Right ventricle myocardium superior (tissue), 1 donor: ENCODE results near the gene KLHL11. TPM values are rescaled to one million over a fixed set of nuclear protein-coding genes. Genes with fewer than 3 reads are reported as not detected.
A peak's percentile ranks its signal among the peaks of the same experiment; 100 is the strongest.
"Not testable (repeated sequence)": the region's sequence is repeated elsewhere in the genome, so short reads cannot be mapped to it uniquely, and the experiment has no call there.

Experiments used
- ATAC-seq: fragments of 200-7000 bp; cut with Tn5 transposase; one replicate; pipeline ENCODE4 v1.9.1; 2020; ENCODE audit warnings: mild to moderate bottlenecking; ENCODE audit not compliant: poor library complexity
- DNase-seq: peaks from one replicate; pipeline ENCODE4 v3.0.0-alpha.2; 2020
- intact Hi-C: fragments of 100-400 bp; cut with DNase I; formaldehyde crosslinking; loops from one replicate; pipeline ENCODE4 v1.11.2; 2022
- total RNA-seq: library from RNA; stranded (reverse); fragmentation: NEBNext Ultra II Directional; extraction: Animal tissue kit (Norgen Biotek cat#: 25700); gene quantifications from one replicate; pipeline ENCODE4 v1.2.1, GENCODE V29; 2021
- donor health status: DM: no; HTN: yes; CAD: no; lungs with severe emphysema.

Gene KLHL11
- total RNA-seq, 1 donor from 2014 or later, result 3.0 TPM

DNA sequence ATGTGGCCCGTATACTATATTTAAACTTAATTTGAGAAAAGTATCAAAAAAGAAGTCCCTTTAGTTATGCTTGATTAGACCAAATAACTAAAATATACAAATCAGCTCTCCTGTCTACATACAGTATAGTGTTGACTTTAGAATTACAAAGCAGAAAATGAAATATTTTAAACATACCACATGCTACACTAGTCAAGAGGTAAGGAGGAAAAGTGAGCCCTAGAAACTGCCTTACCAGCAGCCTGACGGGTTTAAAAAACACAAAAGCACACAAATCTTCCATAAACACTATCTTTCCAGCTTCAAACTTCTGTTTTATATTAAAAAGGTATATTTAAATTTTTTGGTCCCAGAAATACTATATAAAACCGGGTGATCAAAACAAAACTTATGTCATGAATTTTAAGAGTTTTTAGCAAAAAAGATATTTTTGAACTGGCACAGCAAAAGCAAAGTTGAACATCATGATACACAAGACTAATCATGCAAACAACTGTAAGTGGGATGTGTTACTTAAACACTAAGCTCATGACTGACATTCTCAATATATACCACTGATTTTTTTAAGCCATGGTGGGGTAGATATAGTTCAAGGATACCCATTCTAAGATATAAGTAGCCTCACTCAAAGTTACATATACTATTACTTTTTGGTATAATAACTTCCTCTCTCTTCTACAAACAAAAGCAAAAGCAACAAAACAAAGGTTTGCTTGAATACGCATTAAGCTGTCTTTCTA, 15.8 kb downstream of the KLHL11 start:
- no peak for DNase-seq
- intact Hi-C loops, result no loop called here
- ATAC-seq, result no peak

DNA sequence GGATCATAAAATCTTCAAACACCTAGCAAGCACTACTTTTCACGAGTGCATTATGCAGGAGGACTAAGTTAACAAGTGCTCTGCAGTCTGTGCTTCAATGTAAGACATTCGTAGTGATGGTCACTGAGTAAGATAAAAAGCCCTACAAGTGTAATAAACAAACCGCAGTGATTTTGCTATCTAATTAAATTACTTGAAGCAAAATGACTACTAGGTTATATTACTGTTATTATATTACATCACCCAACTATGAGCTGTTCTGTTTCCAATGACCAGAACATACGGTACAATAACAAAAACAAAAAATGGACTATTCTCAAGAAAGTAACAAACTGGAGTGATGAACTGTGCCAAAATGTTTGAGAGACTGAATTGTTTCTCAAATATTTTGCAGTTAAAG, 16.4 kb downstream of the KLHL11 start:
- DNase-seq (no peak), ATAC-seq (no peak)
- intact Hi-C loops, result no loop called here

GRCh38 chr17:41844971-41845370, 20.3 kb downstream of the KLHL11 start:
- ATAC-seq, result no peak
- no peak for DNase-seq
- intact Hi-C loops, result no loop called here

DNA sequence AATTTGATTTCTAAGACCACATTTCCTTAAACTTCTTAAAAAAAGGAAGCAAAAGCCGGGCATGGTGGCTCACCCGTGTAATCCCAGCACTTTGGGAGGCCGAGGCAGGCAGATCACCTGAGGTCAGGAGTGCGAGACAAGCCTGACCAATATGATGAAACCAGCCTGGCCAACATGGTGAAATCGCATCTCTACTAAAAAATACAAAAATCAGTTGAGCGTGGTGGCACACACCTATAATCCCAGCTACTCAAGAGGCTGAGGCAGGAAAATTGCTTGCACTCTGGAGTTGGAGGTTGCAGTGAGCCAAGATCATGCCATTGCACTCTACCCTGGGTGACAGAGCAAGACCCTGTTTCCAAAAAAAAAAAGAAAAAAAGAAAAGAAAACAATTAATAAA, 24.4 kb downstream of the KLHL11 start:
- intact Hi-C loops, DNase-seq, ATAC-seq: not testable (repeated sequence)

GRCh38 chr17:41839448-41839847, 25.8 kb downstream of the KLHL11 start:
- ATAC-seq, DNase-seq, intact Hi-C loops: not testable (repeated sequence)

GRCh38 chr17:41837761-41838538, 27.3 kb downstream of the KLHL11 start, which contains the start of gene KLHL10:
Gene KLHL10, plus strand, starts transcription at chr17:41837825. Its CDS starts 108 bp downstream, at chr17:41837933.
- ATAC-seq (no peak), DNase-seq (no peak)
- intact Hi-C loops, result no loop called here

DNA sequence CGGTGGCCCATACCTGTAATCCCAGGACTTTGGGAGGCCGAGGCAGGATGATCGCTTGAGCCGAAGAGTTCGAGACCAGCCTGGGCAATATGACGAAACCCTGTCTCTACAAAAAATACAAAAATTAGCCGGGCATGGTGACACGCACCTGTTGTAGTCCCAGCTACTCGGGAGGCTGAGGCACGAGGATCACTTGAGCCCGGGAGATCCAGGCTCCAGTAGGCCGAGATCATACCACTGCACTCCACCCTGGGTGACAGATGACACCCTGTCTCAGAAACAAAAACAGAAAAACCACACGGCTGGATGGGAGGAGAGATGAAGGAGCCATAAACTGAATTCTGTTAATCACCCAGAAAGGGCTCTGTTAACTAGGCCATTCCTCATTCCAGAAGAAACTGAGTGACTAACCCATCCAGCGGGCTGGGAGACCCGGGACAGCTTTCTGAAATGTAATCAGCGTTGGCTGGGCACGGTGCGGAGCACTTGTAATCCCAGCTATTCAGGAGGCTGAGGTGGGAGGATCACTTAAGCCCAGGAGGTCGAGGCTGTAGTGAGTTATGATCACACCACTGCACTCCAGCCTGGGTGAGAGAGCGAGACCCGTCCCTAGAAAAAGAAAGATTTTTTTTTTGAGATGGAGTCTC, 28.6 kb downstream of the KLHL11 start:
- intact Hi-C loops, result no loop called here
- no peak for ATAC-seq

GRCh38 chr17:41835800-41836549, 29.2 kb downstream of the KLHL11 start, which contains the start of gene NT5C3B:
Gene NT5C3B, minus strand, starts transcription at chr17:41836232. Its CDS starts 39 bp downstream, at chr17:41836193.
- DNase-seq (peak; percentile 80), ATAC-seq (peak; percentile 98)
- intact Hi-C loops, result no loop called here

More for the DNA sequence above, 28.6 kb downstream of the KLHL11 start:
- DNase-seq, result no peak

DNA sequence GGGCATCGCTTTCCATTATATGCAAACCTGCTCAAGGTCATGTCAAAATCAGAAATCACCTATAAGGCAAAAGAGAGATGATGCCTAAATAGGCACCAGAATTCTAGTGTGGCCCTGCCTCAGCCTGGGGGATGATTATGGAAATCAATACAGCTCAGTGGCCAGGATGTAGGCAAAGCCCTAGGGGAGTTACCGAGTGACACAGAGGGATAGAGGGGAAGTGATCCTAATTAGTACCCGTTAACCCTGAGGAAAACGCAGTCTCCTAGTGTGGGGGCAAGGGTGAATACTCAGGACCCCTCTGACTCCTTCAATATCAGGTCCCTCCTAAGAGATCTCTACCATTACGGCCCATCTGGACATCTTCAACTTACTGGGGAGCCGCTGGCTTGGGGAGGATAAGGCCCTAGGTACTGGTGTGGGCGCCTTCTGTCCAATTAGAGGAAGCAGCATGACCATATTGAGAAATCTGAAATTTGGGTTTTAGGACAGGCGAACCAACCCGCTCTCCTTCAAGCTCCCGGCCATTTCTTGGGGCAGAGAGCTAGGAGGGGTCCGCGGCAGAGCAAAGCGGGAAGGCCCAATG, 29.9 kb downstream of the KLHL11 start:
- ATAC-seq, result peak; percentile 63
- intact Hi-C loops, result no loop called here
- DNase-seq, result no peak

- intact Hi-C loops, ATAC-seq: not testable (repeated sequence)
- DNase-seq, result peak; percentile 20
These were observed 35.3 kb downstream of the KLHL11 start for GRCh38 chr17:41829961-41830360.

GRCh38 chr17:41825175-41825845, 39.9 kb downstream of the KLHL11 start:
- intact Hi-C loops, result no loop called here
- no peak for ATAC-seq
- DNase-seq, result peak; percentile 35

GRCh38 chr17:41824086-41824485, 41.1 kb downstream of the KLHL11 start:
- ATAC-seq, result no peak
- peak; percentile 36 for DNase-seq
- intact Hi-C loops, result no loop called here

GRCh38 chr17:41823580-41823979, 41.6 kb downstream of the KLHL11 start:
- no peak for ATAC-seq
- intact Hi-C loops, result no loop called here
- peak; percentile 7 for DNase-seq

GRCh38 chr17:41823141-41823524, 42.1 kb downstream of the KLHL11 start:
- DNase-seq (no peak), ATAC-seq (no peak)
- intact Hi-C loops, result no loop called here

DNA sequence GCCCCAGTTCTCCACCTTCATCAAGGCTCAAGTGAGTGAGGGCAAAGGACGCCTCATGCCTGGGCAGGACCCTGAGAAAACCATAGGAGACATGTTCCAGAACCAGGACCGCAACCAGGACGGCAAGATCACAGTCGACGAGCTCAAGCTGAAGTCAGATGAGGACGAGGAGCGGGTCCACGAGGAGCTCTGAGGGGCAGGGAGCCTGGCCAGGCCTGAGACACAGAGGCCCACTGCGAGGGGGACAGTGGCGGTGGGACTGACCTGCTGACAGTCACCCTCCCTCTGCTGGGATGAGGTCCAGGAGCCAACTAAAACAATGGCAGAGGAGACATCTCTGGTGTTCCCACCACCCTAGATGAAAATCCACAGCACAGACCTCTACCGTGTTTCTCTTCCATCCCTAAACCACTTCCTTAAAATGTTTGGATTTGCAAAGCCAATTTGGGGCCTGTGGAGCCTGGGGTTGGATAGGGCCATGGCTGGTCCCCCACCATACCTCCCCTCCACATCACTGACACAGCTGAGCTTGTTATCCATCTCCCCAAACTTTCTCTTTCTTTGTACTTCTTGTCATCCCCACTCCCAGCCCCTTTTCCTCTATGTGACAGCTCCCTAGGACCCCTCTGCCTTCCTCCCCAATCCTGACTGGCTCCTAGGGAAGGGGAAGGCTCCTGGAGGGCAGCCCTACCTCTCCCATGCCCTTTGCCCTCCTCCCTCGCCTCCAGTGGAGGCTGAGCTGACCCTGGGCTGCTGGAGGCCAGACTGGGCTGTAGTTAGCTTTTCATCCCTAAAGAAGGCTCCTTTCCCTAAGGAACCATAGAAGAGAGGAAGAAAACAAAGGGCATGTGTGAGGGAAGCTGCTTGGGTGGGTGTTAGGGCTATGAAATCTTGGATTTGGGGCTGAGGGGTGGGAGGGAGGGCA, 42.7 kb downstream of the KLHL11 start:
- intact Hi-C loops, result no loop called here
- no peak for DNase-seq
- no peak for ATAC-seq

- ATAC-seq (no peak), DNase-seq (no peak)
- intact Hi-C loops, result no loop called here
These were observed 43.4 kb downstream of the KLHL11 start for GRCh38 chr17:41821776-41822175.

DNA sequence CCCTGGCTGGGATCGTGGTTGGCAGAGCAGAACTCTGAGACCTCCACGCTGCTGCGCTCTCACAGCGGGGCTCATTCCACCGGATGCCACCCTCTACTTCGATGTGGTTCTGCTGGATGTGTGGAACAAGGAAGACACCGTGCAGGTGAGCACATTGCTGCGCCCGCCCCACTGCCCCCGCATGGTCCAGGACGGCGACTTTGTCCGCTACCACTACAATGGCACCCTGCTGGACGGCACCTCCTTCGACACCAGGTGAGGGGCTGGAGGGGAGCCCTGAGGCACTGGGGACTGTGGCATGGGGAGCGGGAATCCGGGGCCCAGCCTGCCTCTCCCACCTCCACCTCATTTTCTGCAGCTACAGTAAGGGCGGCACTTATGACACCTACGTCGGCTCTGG, 47.2 kb downstream of the KLHL11 start:
- ATAC-seq (no peak), DNase-seq (peak; percentile 36)
- intact Hi-C loops, result no loop called here
